Mammary epithelial cell (primary cell): Measurements from ENCODE around the gene BHLHE23.

Experiments
- EZH2 ChIP-seq: IDR thresholded peaks from 2 replicates; pipeline ENCODE4 v1.6.1; 2012; ENCODE audit warnings: low read length, inconsistent platforms, borderline replicate concordance
- TF ChIP-seq, protein P1 (sequence below), 2 donors: IDR thresholded peaks in 1 of 2; conservative IDR thresholded peaks in 1 of 2; 2 replicates each; pipeline ENCODE4 v1.5.1; 2011 to 2012; ENCODE audit warnings: inconsistent platforms in 2 of 2, low read length in 2 of 2, mild to moderate bottlenecking in 2 of 2, control low read depth in 1 of 2, low read depth in 1 of 2; ENCODE audit not compliant: insufficient read depth in 1 of 2; ENCODE audit errors: extremely low read depth in 1 of 2

DNA sequence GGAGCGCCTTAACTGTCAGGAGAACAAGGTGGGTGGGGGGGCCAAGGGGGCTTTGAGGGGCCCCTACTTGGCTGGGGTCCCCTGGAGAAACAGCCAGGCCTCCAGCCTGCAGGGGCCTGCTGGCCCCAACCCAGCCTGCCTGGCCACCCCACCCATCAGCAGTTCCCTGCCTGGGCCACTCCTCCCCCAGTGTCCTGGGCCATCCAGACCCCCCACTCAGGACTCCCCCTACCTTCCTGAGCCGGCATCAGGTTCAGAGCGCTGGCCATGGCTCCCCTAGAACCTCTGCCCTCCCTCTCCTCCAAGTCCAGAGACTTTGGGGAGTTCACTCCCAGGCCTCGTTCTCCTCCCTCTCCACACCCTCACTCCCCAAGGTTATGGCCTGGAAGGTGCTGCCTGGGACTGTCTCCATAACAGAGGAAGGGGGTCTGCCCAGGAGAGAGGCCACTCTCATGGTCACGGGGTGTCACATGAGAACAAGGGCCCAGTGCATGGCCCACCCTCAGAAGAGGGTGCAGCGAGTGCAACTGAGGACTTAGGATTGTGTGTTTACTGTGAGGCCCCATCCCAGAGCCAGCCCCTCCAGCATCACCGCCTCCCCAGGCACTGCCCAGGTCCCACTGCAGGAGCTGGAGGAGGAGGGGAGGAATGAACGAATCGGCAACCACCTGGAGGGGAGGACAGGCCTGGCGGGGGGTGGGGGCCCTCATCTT is 48.2 kb downstream of the BHLHE23 start:
- TF ChIP-seq, protein P1, sequence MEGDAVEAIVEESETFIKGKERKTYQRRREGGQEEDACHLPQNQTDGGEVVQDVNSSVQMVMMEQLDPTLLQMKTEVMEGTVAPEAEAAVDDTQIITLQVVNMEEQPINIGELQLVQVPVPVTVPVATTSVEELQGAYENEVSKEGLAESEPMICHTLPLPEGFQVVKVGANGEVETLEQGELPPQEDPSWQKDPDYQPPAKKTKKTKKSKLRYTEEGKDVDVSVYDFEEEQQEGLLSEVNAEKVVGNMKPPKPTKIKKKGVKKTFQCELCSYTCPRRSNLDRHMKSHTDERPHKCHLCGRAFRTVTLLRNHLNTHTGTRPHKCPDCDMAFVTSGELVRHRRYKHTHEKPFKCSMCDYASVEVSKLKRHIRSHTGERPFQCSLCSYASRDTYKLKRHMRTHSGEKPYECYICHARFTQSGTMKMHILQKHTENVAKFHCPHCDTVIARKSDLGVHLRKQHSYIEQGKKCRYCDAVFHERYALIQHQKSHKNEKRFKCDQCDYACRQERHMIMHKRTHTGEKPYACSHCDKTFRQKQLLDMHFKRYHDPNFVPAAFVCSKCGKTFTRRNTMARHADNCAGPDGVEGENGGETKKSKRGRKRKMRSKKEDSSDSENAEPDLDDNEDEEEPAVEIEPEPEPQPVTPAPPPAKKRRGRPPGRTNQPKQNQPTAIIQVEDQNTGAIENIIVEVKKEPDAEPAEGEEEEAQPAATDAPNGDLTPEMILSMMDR (conservative IDR thresholded peaks at IDR 0.05 in 1 of 2, IDR thresholded peaks at IDR 0.05 in 1 of 2; ENCODE audit: extremely low read depth in 1 of 2, insufficient read depth in 1 of 2, low read depth in 1 of 2, low read length in 2 of 2), result no peak
- no peak for TF ChIP-seq EZH2
